Sciatic nerve (tissue), 2 donors: Measurements from ENCODE around the gene BARX2. TPM values are rescaled to one million over a fixed set of nuclear protein-coding genes. Genes with fewer than 3 reads are reported as not detected.

Experiments used
- ATAC-seq: fragments of 200-7000 bp; cut with Tn5 transposase; one replicate; pipeline ENCODE4 v1.9.1; 2020; ENCODE audit warnings: mild to moderate bottlenecking, moderate library complexity
- DNase-seq: peaks from one replicate; pipeline ENCODE4 v3.0.0-alpha.2; 2020; ENCODE audit warnings: low spot score
- intact Hi-C: fragments of 100-400 bp; cut with DNase I; formaldehyde crosslinking; loops from one replicate; pipeline ENCODE4 v1.14.2; 2022
- total RNA-seq: library from RNA; stranded (reverse); fragmentation: NEBNext Ultra II Directional; extraction: Animal tissue kit (Norgen Biotek cat#: 25700); gene quantifications from one replicate; pipeline ENCODE4 v1.2.1, GENCODE V29; 2021
- donor health status: DM: no; HTN: no; CAD: no.
- donor health status: DM: no; HTN: no; CAD: no.

BARX2 gene
- total RNA-seq, 1 donor from 2014 or later: not detected

DNA sequence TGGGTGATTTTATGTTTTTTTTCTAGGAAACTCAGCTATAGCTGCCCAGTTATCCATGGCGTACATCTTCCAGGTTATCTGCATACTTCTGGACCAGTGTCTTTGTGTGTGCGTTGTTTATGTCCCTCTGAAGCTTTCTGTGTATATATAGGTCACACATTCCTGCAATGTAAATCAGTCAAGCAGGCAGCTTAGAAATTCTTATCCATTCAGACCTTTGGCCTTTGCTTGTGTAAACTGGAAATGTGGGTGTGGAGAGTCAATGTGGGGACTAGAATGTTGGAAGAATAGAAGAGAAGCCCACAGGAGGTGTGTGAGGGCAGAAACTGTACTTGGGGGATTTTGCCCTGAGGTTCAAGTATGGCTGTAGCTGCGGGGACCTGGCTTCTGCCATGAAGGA lies 51.7 kb downstream of the BARX2 start:
- DNase-seq (no peak), ATAC-seq (no peak)
- intact Hi-C loops: no loop called here

DNA sequence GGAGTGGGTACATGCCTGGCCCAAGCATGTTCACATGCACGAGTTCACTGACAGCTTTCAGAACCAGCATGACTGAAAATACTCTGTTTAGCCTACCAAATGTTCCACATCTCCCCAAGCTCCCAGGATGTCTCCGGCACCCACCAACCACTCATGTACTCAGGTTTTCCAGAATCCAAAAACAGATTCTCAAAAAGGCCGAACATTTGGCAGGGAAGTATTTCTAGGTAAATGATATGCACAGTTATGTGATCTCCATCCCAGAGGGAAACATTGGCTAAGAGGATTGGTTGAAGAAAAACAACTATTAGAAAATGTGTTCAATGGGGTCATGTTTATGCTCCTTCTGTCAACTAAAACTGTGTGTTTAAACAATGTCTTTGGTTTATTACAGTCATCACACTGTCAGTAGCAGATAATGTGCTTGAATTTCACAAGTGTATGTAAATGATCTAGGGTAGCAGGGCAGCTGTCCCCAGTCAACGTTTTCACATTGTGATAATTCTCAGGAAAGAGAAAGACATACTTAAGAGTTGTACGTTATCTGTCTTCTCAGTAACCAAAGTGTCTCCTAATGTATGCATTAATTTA lies 52.3 kb downstream of the BARX2 start:
- intact Hi-C loops: no loop called here
- DNase-seq: no peak
- no peak for ATAC-seq

DNA sequence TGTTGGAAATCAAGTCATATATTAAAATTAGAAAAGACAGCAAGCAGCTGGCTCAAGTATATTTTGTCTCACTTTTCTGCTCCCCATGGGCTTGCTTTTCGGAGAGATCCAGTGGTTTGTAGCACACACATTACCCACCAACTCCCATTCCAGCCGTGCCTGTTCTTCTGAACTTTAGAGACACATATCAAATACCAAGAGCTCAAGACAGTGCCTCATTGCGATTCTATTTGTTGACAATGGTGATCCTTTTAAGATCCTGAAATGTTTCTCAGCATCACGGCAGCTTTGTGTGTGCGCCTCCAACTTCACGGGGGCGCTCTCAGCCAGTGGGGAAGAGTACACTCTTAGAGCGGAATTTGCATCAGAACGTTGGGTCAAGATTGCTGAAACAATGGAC lies 52.9 kb downstream of the BARX2 start:
- no peak for ATAC-seq
- intact Hi-C loops: no loop called here
- no peak for DNase-seq

- no peak for DNase-seq
- intact Hi-C loops: no loop called here
- ATAC-seq: no peak
Measured at GRCh38 chr11:129434641-129435498, 59.2 kb downstream of the BARX2 start.

GRCh38 chr11:129435499-129436245 lies 60.0 kb downstream of the BARX2 start:
- intact Hi-C loops: no loop called here
- ATAC-seq: no peak

DNA sequence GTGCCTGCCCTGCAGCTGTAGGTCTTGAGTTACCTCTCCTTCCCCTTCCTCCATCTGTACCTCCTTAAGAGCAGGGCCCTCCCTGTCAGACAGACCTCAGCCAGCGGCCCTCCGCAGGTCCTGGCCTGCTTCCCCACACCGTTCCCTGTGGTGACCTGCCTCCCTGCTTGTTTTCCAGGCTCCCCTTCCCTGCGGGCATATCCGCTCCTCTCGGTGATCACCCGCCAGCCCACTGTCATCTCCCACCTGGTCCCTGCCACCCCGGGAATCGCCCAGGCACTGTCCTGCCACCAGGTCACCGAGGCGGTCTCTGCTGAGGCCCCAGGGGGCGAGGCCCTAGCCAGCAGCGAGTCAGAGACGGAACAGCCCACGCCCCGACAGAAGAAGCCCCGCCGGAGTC lies 60.9 kb downstream of the BARX2 start:
- DNase-seq (no peak), ATAC-seq (no peak)
- intact Hi-C loops: no loop called here

More at GRCh38 chr11:129435499-129436245, 60.0 kb downstream of the BARX2 start:
- DNase-seq: no peak

- no peak for ATAC-seq
- intact Hi-C loops: no loop called here
Measured at GRCh38 chr11:129440028-129440713, 64.5 kb downstream of the BARX2 start.

DNA sequence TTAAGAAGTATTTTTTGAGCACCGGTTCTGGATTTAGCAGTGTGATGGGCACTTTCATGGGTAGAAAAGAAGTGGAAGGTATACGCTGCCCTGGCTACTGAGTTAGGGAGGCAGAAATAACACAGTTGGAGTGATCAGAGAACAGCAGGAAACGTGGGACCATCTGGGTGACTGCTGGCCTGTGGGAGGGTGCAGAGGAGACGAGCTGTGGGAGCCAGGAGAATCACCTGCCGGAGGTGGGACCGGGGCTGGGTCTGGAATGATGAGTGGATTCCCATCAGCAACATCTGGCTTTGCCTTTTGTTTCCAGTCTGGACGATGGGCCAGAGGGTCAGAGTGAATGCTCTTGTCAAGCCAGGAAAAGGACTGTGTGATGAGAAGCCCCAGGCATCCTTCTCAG lies 66.5 kb downstream of the BARX2 start:
- intact Hi-C loops: no loop called here
- ATAC-seq (no peak), DNase-seq (no peak)

More at GRCh38 chr11:129440028-129440713, 64.5 kb downstream of the BARX2 start:
- no peak for DNase-seq

DNA sequence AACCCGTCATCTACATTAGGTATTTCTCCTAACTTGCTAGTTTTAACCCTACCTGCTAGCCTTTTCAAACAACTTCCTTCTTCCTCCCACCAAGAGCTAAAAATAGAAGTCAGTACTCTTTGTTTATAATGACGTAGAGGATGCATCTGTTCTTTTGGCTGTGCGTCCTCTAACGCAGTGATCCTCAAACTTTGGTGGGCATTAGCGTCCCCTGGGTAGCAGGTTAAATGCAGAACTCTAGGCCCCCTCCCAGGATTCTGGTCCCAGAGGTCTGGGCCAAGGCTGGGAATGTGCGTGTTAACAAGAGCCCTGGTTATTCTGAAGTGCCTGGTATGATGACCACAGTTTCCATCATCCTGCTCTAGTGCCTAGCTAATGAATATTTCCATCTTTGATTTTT lies 67.6 kb downstream of the BARX2 start:
- ATAC-seq: no peak
- intact Hi-C loops: no loop called here

GRCh38 chr11:129444274-129444673 lies 68.6 kb downstream of the BARX2 start:
- DNase-seq: no peak

More for the DNA sequence above, 67.6 kb downstream of the BARX2 start:
- DNase-seq: no peak

DNA sequence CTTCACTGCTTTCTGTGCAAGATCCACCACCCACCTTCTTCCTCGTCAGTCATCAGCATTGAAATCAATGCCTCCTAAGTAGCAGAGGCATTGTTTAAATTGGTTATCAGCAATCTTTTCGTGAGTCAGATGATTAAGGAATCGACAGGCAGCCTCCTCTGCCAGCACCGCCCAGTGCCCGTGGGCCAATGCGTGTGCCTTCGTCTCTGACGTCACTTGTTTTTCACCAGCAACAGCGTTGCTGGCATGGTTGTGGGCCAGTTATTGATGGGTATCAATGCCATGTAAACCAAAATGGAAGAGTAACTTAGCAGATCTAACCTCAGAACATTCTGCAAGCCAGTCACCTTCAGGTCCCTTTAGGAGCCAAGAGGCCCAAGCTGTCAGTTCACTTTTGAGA lies 69.6 kb downstream of the BARX2 start:
- intact Hi-C loops: no loop called here
- DNase-seq: no peak
- no peak for ATAC-seq

More at GRCh38 chr11:129444274-129444673, 68.6 kb downstream of the BARX2 start:
- intact Hi-C loops: no loop called here
- no peak for ATAC-seq

DNA sequence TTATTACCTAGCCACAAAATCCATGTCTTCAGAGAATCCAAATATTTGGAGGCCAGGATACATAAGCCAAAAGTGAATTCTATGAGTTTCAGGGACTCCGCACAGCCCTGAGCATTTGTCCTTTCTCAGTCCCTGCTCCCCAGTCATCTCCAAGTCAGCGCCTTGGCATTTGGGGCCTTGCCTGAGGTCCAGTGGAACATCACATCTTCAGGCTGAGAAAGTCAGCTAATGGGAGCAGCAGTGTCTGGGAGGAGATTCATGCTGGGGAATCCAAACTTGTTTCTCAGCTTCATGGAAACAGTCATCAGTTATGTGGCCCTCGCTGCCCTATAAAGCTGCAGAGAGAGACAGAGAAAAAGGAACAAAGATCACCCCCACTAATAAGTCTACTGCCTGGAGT lies 70.9 kb downstream of the BARX2 start:
- DNase-seq (no peak), ATAC-seq (no peak)
- intact Hi-C loops: no loop called here

DNA sequence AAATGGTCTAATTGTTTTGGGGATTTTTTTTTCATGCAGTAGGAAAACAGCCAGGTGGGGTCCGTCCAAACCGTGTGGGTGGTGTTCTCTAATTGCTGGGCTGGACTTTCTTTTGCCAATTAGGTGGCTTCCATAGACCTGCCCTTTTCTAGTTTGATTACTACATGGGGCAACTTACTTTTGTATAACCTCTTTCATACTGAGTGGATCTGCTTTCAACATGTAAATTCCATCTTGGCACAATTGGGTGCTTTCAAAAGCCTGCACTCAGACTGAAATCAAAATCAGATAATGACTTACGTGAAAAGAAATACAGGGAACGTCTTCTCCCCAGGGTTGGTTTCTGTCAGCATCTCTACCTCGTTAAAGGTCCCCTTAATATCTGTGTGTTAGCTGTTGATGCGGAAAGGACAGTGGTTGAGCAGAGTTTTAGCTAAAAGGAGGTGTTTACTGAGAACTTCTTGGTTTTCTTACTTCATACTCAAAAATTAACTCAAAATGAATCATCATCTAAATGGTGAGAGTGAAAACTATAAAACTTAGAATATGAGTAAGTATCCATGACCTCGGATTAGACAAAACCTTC lies 72.1 kb downstream of the BARX2 start:
- intact Hi-C loops: no loop called here
- no peak for ATAC-seq
- no peak for DNase-seq

DNA sequence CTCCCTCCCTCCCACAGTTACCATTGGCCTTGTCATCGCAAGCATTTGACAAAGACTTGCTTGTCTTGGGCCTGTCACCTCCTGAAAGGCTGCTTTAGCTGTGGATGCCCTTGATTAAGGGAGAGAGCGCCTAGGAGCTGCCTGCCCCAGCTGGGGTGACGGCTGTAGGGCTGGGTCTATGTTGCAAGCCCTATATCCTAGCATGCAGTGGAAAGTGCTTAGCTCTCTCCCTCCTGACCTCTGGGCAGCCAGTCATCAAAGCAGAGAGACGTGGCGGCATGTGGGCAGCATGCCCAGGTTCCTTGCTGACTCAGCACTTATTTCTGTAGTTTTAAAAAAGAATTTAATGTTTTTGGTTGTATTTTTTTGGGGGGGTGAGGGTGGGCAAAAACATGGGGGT lies 75.9 kb downstream of the BARX2 start:
- DNase-seq: no peak
- ATAC-seq: no peak
- intact Hi-C loops: no loop called here

- ATAC-seq (no peak), DNase-seq (no peak)
- intact Hi-C loops: no loop called here
Measured at GRCh38 chr11:129453293-129453721, 77.7 kb downstream of the BARX2 start.

DNA sequence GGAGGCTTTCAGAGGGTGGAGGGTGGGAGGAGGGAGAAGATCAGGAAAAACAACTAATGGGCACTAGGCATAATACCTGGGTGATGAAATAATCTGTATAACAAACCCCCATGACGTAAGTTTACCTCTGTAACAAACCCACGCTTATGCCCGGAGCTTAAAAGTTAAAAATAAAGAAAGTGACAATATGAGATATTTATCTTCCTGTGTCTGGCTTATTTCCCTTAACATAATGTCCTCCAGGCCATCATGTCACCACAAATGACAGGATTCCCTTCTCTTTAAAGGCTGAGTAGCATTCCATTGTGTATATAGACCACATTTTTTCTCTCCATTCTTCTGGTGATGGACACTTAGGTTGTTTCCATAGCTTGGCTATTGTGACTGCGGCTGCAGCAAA lies 79.5 kb downstream of the BARX2 start:
- intact Hi-C loops: no loop called here
- ATAC-seq (no peak), DNase-seq (no peak)

GRCh38 chr11:129455756-129456655 lies 80.4 kb downstream of the BARX2 start:
- DNase-seq: no peak
- ATAC-seq: no peak
- intact Hi-C loops: no loop called here

GRCh38 chr11:129457321-129457720 lies 81.7 kb downstream of the BARX2 start:
- intact Hi-C loops: no loop called here
- no peak for DNase-seq
- no peak for ATAC-seq
